Activated CD8-positive, alpha-beta T cell treated with anti-CD3 and anti-CD28 coated beads, Interleukin-2, amount 10 ng/mL, durations not matched to agents 7 days and 5 days (primary cell): ENCODE measurements around the gene PDCD1LG2. TPM values are rescaled to one million over a fixed set of nuclear protein-coding genes. Genes with fewer than 3 reads are reported as not detected.

Experiments
- ATAC-seq: fragments of 150-1000 bp; cut with Tn5 transposase; one replicate; pipeline ENCODE4 v1.10.0; 2021; ENCODE audit warnings: moderate library complexity
- CTCF ChIA-PET: fragments of 350-600 bp; sonication (Branson Sonifier 250); formaldehyde crosslinking; loops from one replicate; lab custom pipeline; 2021; ENCODE audit warnings: antibody characterized with exemption; lab: Charles Lee
- POLR2A ChIA-PET: fragments of 350-600 bp; sonication (Branson Sonifier 250); formaldehyde crosslinking; loops from one replicate; lab custom pipeline; 2021; ENCODE audit warnings: antibody characterized with exemption; lab: Charles Lee
- DNase-seq: peaks from one replicate; pipeline ENCODE4 v3.0.0-alpha.2; 2020
- H3K27ac Mint-ChIP-seq: one replicate; pipeline ENCODE4 v1.8.0; 2021; ENCODE audit warnings: mild to moderate bottlenecking, mixed read lengths
- H3K27me3 Mint-ChIP-seq: one replicate; pipeline ENCODE4 v1.8.0; 2021; ENCODE audit warnings: low read depth, mixed read lengths
- H3K36me3 Mint-ChIP-seq: one replicate; pipeline ENCODE4 v1.8.0; 2021; ENCODE audit warnings: low read depth, mixed read lengths
- H3K4me1 Mint-ChIP-seq: one replicate; pipeline ENCODE4 v1.8.0; 2021; ENCODE audit warnings: low read depth, mixed read lengths
- H3K4me3 Mint-ChIP-seq: one replicate; pipeline ENCODE4 v1.8.0; 2021; ENCODE audit warnings: mild to moderate bottlenecking, mixed read lengths
- H3K9me3 Mint-ChIP-seq: one replicate; pipeline ENCODE4 v1.8.0; 2022; ENCODE audit warnings: mixed read lengths; ENCODE audit not compliant: insufficient read depth
- total RNA-seq, 2 experiments: library from RNA; stranded (reverse); gene quantifications; one replicate each; pipeline ENCODE4 v1.2.3, GENCODE V29; 2021

PDCD1LG2 gene
- total RNA-seq, 2 experiments from 2014 or later, result 0.55 TPM

- CTCF ChIA-PET, result no interaction called here
- Mint-ChIP-seq H3K4me3 (no peak overlapping the region), H3K4me1 (peaks cover 8% of the 10 kb centered on the region), H3K9me3 (no peaks in the 10 kb centered on the region), H3K36me3 (no peaks in the 10 kb centered on the region), H3K27ac (no peak overlapping the region), H3K27me3 (no peaks in the 10 kb centered on the region)
- POLR2A ChIA-PET, result no interaction called here
- ATAC-seq, result no peak
- DNase-seq, result no peak
These were observed 82.6 kb downstream of the PDCD1LG2 start for GRCh38 chr9:5592904-5593303.

- Mint-ChIP-seq H3K4me1 (peaks cover 8% of the 10 kb centered on the region), H3K4me3 (no peak overlapping the region), H3K36me3 (no peaks in the 10 kb centered on the region), H3K27me3 (no peaks in the 10 kb centered on the region), H3K27ac (no peak overlapping the region), H3K9me3 (no peaks in the 10 kb centered on the region)
- ChIA-PET CTCF (interaction anchor here (2.2 kb wide), 1 partner anchor 152 kb away, joined by 7 read pairs; no protein-coding TSS in a partner anchor), POLR2A (no interaction called here)
- DNase-seq (no peak), ATAC-seq (no peak)
These were observed 83.6 kb downstream of the PDCD1LG2 start for GRCh38 chr9:5593904-5594303.

GRCh38 chr9:5596173-5596572 lies 85.8 kb downstream of the PDCD1LG2 start:
- Mint-ChIP-seq H3K4me3 (no peak overlapping the region), H3K36me3 (no peaks in the 10 kb centered on the region), H3K27ac (no peak overlapping the region), H3K4me1 (peaks cover 12% of the 10 kb centered on the region), H3K9me3 (no peaks in the 10 kb centered on the region), H3K27me3 (no peaks in the 10 kb centered on the region)
- CTCF ChIA-PET, result interaction anchor here (0.8 to 2.2 kb wide), 5 partner anchors 8 to 410 kb away, joined by 3 to 14 read pairs (median 4); partner anchors contain the start of genes CD274 and INSL6
- ATAC-seq, result no peak
- POLR2A ChIA-PET, result no interaction called here
- no peak for DNase-seq

DNA sequence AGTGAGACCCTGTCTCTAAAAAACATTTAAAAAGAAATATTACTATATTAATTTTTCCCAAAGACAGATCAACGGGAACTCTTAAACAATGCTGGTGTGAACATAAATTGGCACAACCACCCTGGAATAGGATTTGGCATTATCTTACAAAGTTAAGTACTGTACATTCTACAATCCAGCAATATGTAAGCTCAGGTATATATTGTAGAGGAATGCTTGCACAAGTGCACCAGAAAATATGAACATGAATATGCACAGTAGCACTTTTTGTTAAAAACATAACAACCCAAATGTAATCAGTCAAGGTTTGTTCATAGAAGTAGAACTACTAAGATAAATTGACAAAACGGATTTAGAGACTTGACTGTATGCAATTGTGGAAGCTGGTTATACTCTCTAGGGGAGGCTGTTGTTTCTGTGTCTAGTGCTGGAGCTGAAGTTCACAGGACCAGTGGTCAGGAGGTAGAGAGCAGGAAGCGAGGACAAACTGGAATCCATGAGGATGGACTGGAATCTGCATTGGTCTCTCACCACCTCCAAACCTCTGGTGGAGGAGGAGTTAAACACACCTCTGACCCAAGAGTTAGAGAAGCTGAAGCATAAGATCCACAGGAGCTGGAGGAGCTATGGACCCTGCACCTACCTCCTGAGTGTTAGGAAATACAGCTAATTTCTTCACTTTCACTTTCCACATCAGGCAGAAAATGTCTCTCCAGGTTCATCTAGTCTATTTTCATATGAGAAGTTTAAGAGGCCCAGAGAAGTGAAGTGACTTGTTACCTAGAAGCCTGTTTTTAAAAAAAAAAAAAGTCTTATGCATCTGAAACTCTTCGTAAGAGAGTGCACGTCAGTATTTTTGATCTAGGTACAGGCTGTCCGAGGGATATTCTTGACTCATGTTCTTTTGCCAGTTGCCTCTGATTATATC lies 98.2 kb downstream of the PDCD1LG2 start:
- H3K36me3 Mint-ChIP-seq, result no peaks in the 10 kb centered on the region
- H3K4me1 Mint-ChIP-seq, result peaks cover 20% of the 10 kb centered on the region
- ChIA-PET POLR2A (interaction anchor here (0.6 to 2.7 kb wide), 4 partner anchors 11 to 868 kb away, joined by 3 to 19 read pairs (median 4); partner anchors contain the start of gene RIC1), CTCF (interaction anchor here (0.7 to 3.3 kb wide), 10 partner anchors 8 to 223 kb away, joined by 3 to 15 read pairs (median 4); partner anchors contain the start of genes CD274, ERMP1 and RIC1)
- peak; percentile 80 for ATAC-seq
- H3K4me3 Mint-ChIP-seq, result peak overlapping the region; percentile 71
- DNase-seq, result no peak
- peak overlapping the region; percentile 84 for H3K27ac Mint-ChIP-seq
- H3K27me3 Mint-ChIP-seq, result no peaks in the 10 kb centered on the region
- no peaks in the 10 kb centered on the region for H3K9me3 Mint-ChIP-seq

- Mint-ChIP-seq H3K27me3 (no peaks in the 10 kb centered on the region), H3K36me3 (no peaks in the 10 kb centered on the region), H3K9me3 (no peaks in the 10 kb centered on the region), H3K4me1 (peaks cover 20% of the 10 kb centered on the region), H3K4me3 (peak overlapping the region; percentile 71), H3K27ac (peak overlapping the region; percentile 84)
- POLR2A ChIA-PET, result interaction anchor here (0.9 to 2.7 kb wide), 2 partner anchors 10 to 18 kb away, joined by 5 to 19 read pairs; partner anchors contain the start of gene RIC1
- DNase-seq, result no peak
- CTCF ChIA-PET, result interaction anchor here (0.9 to 3.3 kb wide), 7 partner anchors 9 to 223 kb away, joined by 3 to 15 read pairs (median 6); partner anchors contain the start of genes ERMP1 and RIC1
- no peak for ATAC-seq
These were observed 98.9 kb downstream of the PDCD1LG2 start for GRCh38 chr9:5609226-5609596.

GRCh38 chr9:5610491-5610890 lies 100.2 kb downstream of the PDCD1LG2 start:
- CTCF ChIA-PET, result interaction anchor here (2.3 to 3.3 kb wide), 3 partner anchors 10 to 222 kb away, joined by 10 to 15 read pairs (median 12); partner anchors contain the start of gene ERMP1
- Mint-ChIP-seq H3K27me3 (no peaks in the 10 kb centered on the region), H3K4me3 (no peak overlapping the region), H3K27ac (no peak overlapping the region), H3K36me3 (no peaks in the 10 kb centered on the region), H3K9me3 (peaks cover 4% of the 10 kb centered on the region), H3K4me1 (peaks cover 20% of the 10 kb centered on the region)
- no peak for DNase-seq
- no peak for ATAC-seq
- POLR2A ChIA-PET, result interaction anchor here (1.1 to 2.7 kb wide), 2 partner anchors 10 to 17 kb away, joined by 3 to 19 read pairs; partner anchors contain the start of gene RIC1

DNA sequence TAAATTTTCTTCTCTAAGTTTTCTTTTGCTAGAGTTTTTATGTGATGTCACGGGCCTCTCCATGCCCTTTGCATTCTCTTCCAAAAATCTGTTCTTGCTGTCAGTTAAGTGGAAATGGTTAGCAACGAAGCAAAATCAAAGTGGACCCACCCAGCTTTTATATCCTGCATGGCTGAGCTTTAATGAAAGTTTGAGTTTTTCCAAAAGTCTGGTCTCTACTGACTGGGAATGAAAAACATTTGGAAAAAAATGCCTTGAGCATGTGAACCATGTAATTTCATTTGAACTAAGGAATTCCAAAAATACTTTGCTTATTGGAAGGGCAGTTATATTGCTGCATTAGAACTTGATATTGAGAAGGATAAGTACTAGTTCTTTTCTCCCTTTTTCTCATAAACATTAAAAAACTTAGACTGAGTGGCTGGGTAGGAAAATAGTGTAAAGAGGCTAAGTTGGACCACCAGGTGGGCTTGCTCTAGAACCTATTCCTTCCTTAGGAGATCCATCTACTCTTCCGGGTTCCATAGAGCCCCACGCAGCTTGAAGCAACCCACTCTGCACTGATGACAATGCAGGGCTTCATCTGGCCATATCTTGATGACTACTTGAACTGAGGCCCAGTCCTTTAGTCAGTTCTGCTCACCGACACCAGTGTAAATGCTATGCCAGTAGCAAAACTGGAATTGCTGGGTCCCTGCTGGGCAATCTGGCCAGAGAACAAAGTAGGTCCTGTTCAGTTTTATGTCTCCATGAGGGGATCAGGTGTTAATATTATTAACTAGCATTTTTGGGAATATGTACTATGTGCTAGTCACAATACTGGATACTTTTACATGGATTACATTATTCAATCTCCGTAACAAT lies 101.2 kb downstream of the PDCD1LG2 start:
- Mint-ChIP-seq H3K27ac (no peak overlapping the region), H3K27me3 (no peaks in the 10 kb centered on the region), H3K36me3 (no peaks in the 10 kb centered on the region), H3K4me3 (no peak overlapping the region), H3K4me1 (peaks cover 20% of the 10 kb centered on the region), H3K9me3 (peaks cover 4% of the 10 kb centered on the region)
- ATAC-seq (no peak), DNase-seq (no peak)
- POLR2A ChIA-PET, result interaction anchor here (1.5 kb wide), 1 partner anchor 15 kb away, joined by 3 read pairs; no protein-coding TSS in a partner anchor
- CTCF ChIA-PET, result interaction anchor here (0.9 to 3.3 kb wide), 3 partner anchors 11 to 21 kb away, joined by 4 to 15 read pairs (median 4); no protein-coding TSS in a partner anchor

DNA sequence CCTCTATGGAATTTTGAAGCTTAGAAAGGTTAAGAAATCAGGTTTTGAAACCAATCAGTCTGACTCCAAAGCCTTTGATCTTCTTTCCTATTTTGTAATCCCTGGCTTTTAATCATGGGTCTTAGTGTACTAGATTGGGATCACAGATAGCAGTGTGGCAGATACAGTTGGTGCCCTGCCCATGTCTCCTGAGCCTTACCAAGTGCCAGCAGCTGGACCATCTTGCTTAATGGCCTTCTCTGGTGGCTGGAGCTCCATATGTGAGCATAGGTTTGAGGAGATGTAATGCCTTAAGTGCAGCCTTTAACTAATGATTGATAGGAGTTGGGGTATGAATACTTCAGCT lies 101.8 kb downstream of the PDCD1LG2 start:
- H3K4me3 Mint-ChIP-seq, result no peak overlapping the region
- ATAC-seq, result no peak

DNA sequence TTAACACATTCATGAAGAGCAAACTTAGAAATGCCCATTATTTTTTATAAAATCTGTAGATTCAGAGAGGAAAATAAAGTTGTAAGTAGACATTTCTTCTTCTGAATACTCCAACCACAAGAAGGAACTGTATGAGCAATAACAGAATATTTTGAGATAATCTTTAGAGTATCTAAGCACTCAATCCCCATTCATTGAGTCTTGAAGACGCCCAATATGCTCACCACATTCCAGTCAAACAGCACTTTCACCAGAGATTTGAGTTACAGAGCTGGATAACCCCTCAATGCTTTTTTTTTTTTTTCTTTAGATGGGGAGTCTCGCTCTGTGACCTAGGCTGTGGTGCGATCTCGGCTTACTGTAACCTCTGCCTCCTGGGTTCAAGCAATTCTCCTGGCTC lies 103.9 kb downstream of the PDCD1LG2 start:
- ChIA-PET CTCF (interaction anchor here (0.7 to 2.3 kb wide), 2 partner anchors 14 to 56 kb away, joined by 4 to 5 read pairs; no protein-coding TSS in a partner anchor), POLR2A (no interaction called here)
- ATAC-seq (no peak), DNase-seq (no peak)
- Mint-ChIP-seq H3K27ac (no peak overlapping the region), H3K4me1 (peaks cover 27% of the 10 kb centered on the region), H3K9me3 (peaks cover 4% of the 10 kb centered on the region), H3K27me3 (no peaks in the 10 kb centered on the region), H3K4me3 (no peak overlapping the region), H3K36me3 (peaks cover 3% of the 10 kb centered on the region)

More for the DNA sequence above, 101.8 kb downstream of the PDCD1LG2 start:
- Mint-ChIP-seq H3K27ac (no peak overlapping the region), H3K27me3 (no peaks in the 10 kb centered on the region), H3K4me1 (peaks cover 20% of the 10 kb centered on the region), H3K9me3 (peaks cover 4% of the 10 kb centered on the region), H3K36me3 (no peaks in the 10 kb centered on the region)
- ChIA-PET POLR2A (interaction anchor here (1.5 kb wide), 1 partner anchor 15 kb away, joined by 3 read pairs; no protein-coding TSS in a partner anchor), CTCF (interaction anchor here (0.9 kb wide), 2 partner anchors 15 to 22 kb away, joined by 4 read pairs; no protein-coding TSS in a partner anchor)
- no peak for DNase-seq

GRCh38 chr9:5614985-5615384 lies 104.7 kb downstream of the PDCD1LG2 start:
- H3K4me1 Mint-ChIP-seq, result peaks cover 26% of the 10 kb centered on the region
- DNase-seq, result no peak
- no peaks in the 10 kb centered on the region for H3K27me3 Mint-ChIP-seq
- CTCF ChIA-PET, result interaction anchor here (2.3 kb wide), 1 partner anchor 14 kb away, joined by 5 read pairs; no protein-coding TSS in a partner anchor
- no peak for ATAC-seq
- no peak overlapping the region for H3K27ac Mint-ChIP-seq
- H3K4me3 Mint-ChIP-seq, result no peak overlapping the region
- POLR2A ChIA-PET, result no interaction called here
- H3K36me3 Mint-ChIP-seq, result peaks cover 4% of the 10 kb centered on the region
- peaks cover 4% of the 10 kb centered on the region for H3K9me3 Mint-ChIP-seq

GRCh38 chr9:5617749-5618148 lies 107.4 kb downstream of the PDCD1LG2 start:
- H3K27ac Mint-ChIP-seq, result peak overlapping the region; percentile 10
- DNase-seq (no peak), ATAC-seq (no peak)
- no peaks in the 10 kb centered on the region for H3K27me3 Mint-ChIP-seq
- ChIA-PET CTCF (no interaction called here), POLR2A (no interaction called here)
- peaks cover 14% of the 10 kb centered on the region for H3K36me3 Mint-ChIP-seq
- H3K9me3 Mint-ChIP-seq, result peaks cover 4% of the 10 kb centered on the region
- peaks cover 19% of the 10 kb centered on the region for H3K4me1 Mint-ChIP-seq
- H3K4me3 Mint-ChIP-seq, result no peak overlapping the region
